Fibroblast of upper back skin (primary cell): Measurements from ENCODE around the gene OGDHL.
"Not testable (repeated sequence)": the region's sequence is repeated elsewhere in the genome, so short reads cannot be mapped to it uniquely, and the experiment has no call there.

Experiments
- DNase-seq: peaks from one replicate; pipeline ENCODE4 v3.0.0-alpha.2; 2013

OGDHL gene

GRCh38 chr10:49761789-49762565 lies at the start of gene OGDHL:
TSS of gene OGDHL (minus strand) at chr10:49762323. CDS start at chr10:49758592, 3,731 bp downstream.
- peak; percentile 52 for DNase-seq

GRCh38 chr10:49803988-49804387 lies 41.9 kb upstream of the OGDHL start:
- DNase-seq: no peak

GRCh38 chr10:49798275-49798674 lies 36.2 kb upstream of the OGDHL start:
- no peak for DNase-seq

- DNase-seq: no peak
Measured at GRCh38 chr10:49791100-49791499, 29.0 kb upstream of the OGDHL start.

- no peak for DNase-seq
Measured at GRCh38 chr10:49784681-49785080, 22.6 kb upstream of the OGDHL start.

GRCh38 chr10:49783645-49784044 lies 21.5 kb upstream of the OGDHL start:
- no peak for DNase-seq

- DNase-seq: no peak
Measured at GRCh38 chr10:49781247-49781646, 19.1 kb upstream of the OGDHL start.

- DNase-seq: no peak
Measured at GRCh38 chr10:49778197-49778596, 16.1 kb upstream of the OGDHL start.

GRCh38 chr10:49776851-49777250 lies 14.7 kb upstream of the OGDHL start:
- no peak for DNase-seq

- DNase-seq: no peak
Measured at GRCh38 chr10:49775014-49775413, 12.9 kb upstream of the OGDHL start.

GRCh38 chr10:49772944-49773343 lies 10.8 kb upstream of the OGDHL start:
- not testable (repeated sequence) for DNase-seq

- not testable (repeated sequence) for DNase-seq
Measured at GRCh38 chr10:49771046-49771445, 8.9 kb upstream of the OGDHL start.

GRCh38 chr10:49769692-49770091 lies 7.6 kb upstream of the OGDHL start:
- no peak for DNase-seq

GRCh38 chr10:49768731-49769130 lies 6.6 kb upstream of the OGDHL start:
- DNase-seq: no peak

- DNase-seq: no peak
Measured at GRCh38 chr10:49768329-49768728, 6.2 kb upstream of the OGDHL start.

GRCh38 chr10:49767752-49768151 lies 5.6 kb upstream of the OGDHL start:
- DNase-seq: no peak

- DNase-seq: no peak
Measured at GRCh38 chr10:49766484-49766883, 4.4 kb upstream of the OGDHL start.

- DNase-seq: no peak
Measured at GRCh38 chr10:49762566-49762877, 399 bp upstream of the OGDHL start.

- DNase-seq: no peak
Measured at GRCh38 chr10:49761201-49761788, 828 bp downstream of the OGDHL start.

GRCh38 chr10:49760789-49761188 lies 1.3 kb downstream of the OGDHL start:
- no peak for DNase-seq

GRCh38 chr10:49759787-49760551 lies 2.2 kb downstream of the OGDHL start:
- no peak for DNase-seq

GRCh38 chr10:49758249-49758930 lies 3.7 kb downstream of the OGDHL start:
- no peak for DNase-seq

- DNase-seq: no peak
Measured at GRCh38 chr10:49756641-49757040, 5.5 kb downstream of the OGDHL start.
